ENCODE measurements around the gene TTC28. TPM values are rescaled to one million over a fixed set of nuclear protein-coding genes. Genes with fewer than 3 reads are reported as not detected.

Gene TTC28
- 56.3 TPM in 2 replicates for total RNA-seq

DNA sequence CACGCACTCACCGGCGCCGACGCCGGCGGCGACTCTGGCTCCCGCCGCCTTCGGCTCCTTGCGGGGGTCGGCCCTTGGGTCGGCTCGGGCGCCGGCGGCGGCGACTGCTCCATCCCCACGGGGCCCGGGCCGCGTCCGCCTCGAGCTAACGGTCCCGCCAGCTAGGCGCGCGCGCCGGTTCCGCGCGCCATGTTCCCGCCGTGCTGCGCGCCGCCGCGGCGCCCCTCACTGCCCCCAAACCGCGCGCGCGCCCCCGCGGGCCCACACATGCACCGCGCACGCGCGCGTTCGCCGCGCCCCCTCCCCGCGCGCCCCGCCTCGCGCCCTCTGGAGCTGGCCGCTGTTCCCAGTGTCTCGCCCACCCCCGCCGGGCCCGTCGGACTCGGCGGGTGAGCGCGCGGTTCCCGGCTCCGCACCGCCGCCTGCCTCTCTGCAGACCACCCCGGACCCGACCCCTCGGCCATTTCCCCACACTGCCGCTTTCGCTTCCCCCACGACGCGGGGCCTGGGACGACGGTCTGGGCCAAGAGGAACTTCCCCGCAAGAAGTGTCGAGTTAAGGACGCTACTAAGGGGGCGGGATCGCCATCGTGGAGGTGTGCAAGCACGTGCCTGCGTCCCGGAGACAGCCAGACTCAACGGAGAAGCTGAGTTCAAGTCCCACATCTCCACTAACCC lies at the start of gene TTC28:
TTC28 (minus strand) TSS at position 230 of the 677 bp plus-strand sequence; CDS start at position 113, 117 bp downstream.

Small RNAs within 50 kb of the gene (small RNA-seq; reads per million reads assigned to genes)
- gene MIR5739 (not detected), gene RF00019 (not detected), gene RF00150 (not detected), gene RF02200 (not detected), gene RN7SL162P (not detected)

Other genes with a start within 250 kb of the TTC28 start
- 33.7 and 46.5 TPM in 2 replicates for gene CHEK2, start 62.0 kb upstream of the TTC28 start, total RNA-seq
- 26.0 and 28.9 TPM in 2 replicates for gene HSCB, start 62.2 kb upstream of the TTC28 start, total RNA-seq
- gene CCDC117, start 92.9 kb upstream of the TTC28 start, total RNA-seq = 31.8 and 40.2 TPM in 2 replicates
- gene XBP1, start 120.7 kb upstream of the TTC28 start, total RNA-seq = 206 and 235 TPM in 2 replicates
- 4.2 and 4.9 TPM in 2 replicates for gene ZNRF3, start 203.7 kb upstream of the TTC28 start, total RNA-seq

Measured in articular chondrocyte of knee joint (primary cell).